ENCODE data around the gene SPR.
"Not testable (repeated sequence)": the region's sequence is repeated elsewhere in the genome, so short reads cannot be mapped to it uniquely, and the experiment has no call there.

DNA sequence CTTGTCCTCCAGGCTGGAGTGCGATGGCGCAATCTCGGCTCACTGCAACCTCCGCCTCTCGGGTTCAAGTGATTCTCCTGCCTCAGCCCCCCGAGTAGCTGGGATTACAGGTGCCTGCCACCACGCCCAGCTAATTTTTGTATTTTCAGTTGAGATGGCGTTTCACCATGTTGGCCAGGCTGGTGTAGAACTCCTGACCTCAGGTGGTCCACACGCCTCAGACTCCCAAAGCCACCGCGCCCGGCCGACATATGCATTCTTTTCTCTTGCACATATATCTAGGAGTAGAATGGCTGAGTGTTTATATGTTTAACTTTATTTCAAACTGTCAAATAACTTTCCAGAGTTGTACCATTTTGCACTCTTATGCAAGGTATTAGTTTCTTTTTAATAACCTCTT lies 20.2 kb downstream of the SPR start:
- TF ChIP-seq, protein P1, sequence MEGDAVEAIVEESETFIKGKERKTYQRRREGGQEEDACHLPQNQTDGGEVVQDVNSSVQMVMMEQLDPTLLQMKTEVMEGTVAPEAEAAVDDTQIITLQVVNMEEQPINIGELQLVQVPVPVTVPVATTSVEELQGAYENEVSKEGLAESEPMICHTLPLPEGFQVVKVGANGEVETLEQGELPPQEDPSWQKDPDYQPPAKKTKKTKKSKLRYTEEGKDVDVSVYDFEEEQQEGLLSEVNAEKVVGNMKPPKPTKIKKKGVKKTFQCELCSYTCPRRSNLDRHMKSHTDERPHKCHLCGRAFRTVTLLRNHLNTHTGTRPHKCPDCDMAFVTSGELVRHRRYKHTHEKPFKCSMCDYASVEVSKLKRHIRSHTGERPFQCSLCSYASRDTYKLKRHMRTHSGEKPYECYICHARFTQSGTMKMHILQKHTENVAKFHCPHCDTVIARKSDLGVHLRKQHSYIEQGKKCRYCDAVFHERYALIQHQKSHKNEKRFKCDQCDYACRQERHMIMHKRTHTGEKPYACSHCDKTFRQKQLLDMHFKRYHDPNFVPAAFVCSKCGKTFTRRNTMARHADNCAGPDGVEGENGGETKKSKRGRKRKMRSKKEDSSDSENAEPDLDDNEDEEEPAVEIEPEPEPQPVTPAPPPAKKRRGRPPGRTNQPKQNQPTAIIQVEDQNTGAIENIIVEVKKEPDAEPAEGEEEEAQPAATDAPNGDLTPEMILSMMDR (IDR thresholded peaks at IDR 0.05): not testable (repeated sequence)
- TF ChIP-seq POLR2A (IDR thresholded peaks at IDR 0.05); POLR2AphosphoS5 (IDR thresholded peaks at IDR 0.05); EP300 (IDR thresholded peaks at IDR 0.05; ENCODE audit: low read depth): not testable (repeated sequence)
